A549 (cell line): ENCODE results near the gene TTC7B.

ENCODE experiments used
- CTCF ChIP-seq: fragments of >200 bp; sonication (Bioruptor Twin); formaldehyde crosslinking; IDR thresholded peaks from 3 replicates; pipeline ENCODE4 v1.5.1; 2016
- GATA3 ChIP-seq: IDR thresholded peaks from 2 replicates; pipeline ENCODE4 v1.6.1; 2012; ENCODE audit warnings: borderline replicate concordance
- POLR2A ChIP-seq: IDR thresholded peaks from 2 replicates; pipeline ENCODE4 v1.6.1; 2012; ENCODE audit warnings: mild to moderate bottlenecking, low read length

- TF ChIP-seq CTCF: no peak
- no peak for TF ChIP-seq GATA3
- no peak for TF ChIP-seq POLR2A
Observed at GRCh38 chr14:90554341-90554740, 261.9 kb downstream of the TTC7B start.
